ENCODE data around the gene PRKG1.

Gene PRKG1

DNA sequence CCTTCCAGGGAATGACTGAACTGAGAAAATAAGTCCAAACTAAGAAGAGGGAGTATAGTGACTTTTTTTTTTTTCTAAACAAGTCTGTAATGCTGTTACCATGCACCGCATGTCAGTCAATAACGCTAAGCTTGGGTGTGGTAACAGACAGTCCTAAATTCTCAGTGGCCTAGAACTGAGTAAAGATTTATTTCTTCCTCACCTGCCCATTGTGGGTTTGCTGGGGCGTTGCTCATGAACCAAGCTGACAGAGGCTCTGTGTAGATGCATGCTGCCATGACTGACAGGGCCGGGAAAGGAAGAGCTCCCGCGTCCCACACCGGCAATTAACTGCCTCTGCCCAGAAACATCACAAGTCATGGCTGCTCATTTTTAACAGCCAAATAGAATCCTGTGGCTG is 25.5 kb upstream of the PRKG1 start:
- TF ChIP-seq NFIC (IDR thresholded peaks at IDR 0.05) (no peak), ZBTB7A (IDR thresholded peaks at IDR 0.05; ENCODE audit: low read depth) (no peak), REST (IDR thresholded peaks at IDR 0.05; ENCODE audit: low read depth) (no peak), CEBPB (IDR thresholded peaks at IDR 0.05) (no peak), EGR1 (IDR thresholded peaks at IDR 0.05) (no peak)

GRCh38 chr10:51052163-51052562 is 22.1 kb upstream of the PRKG1 start:
- TF ChIP-seq ZBTB7A (IDR thresholded peaks at IDR 0.05; ENCODE audit: low read depth), result no peak
- TF ChIP-seq RAD21 (IDR thresholded peaks at IDR 0.05; ENCODE audit: low read depth), result no peak
- TF ChIP-seq CREB1 (IDR thresholded peaks at IDR 0.05; ENCODE audit: low read depth), result no peak
- no peak for TF ChIP-seq EGR1 (IDR thresholded peaks at IDR 0.05)
- no peak for TF ChIP-seq YY1 (IDR thresholded peaks at IDR 0.05; ENCODE audit: low read depth)
- TF ChIP-seq EP300 (IDR thresholded peaks at IDR 0.05; ENCODE audit: borderline replicate concordance), result no peak
- no peak for TF ChIP-seq REST (IDR thresholded peaks at IDR 0.05; ENCODE audit: low read depth)
- TF ChIP-seq TCF12 (IDR thresholded peaks at IDR 0.05; ENCODE audit: low read depth), result no peak

DNA sequence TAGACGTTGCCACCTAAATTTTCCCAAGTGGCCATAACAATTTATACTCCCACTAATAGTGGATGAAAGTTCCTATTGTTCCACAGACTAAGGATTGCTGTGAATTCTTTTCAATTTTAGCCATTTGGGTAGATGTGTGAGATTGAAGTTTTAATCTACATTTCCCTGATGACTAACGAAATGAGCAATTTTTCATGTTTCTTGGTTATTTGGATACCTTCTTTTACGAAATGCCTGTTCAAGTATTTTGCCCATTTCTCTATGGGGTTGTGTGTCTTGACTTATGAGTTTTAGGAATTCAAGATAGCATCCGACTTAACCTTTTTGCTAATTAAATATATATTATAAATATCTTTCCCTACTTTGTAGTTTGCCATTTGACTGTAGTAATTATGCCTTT is 16.4 kb upstream of the PRKG1 start:
- TF ChIP-seq TCF12 (IDR thresholded peaks at IDR 0.05; ENCODE audit: low read depth) (no peak), TAF1 (IDR thresholded peaks at IDR 0.05; ENCODE audit: low read depth) (no peak), CEBPB (IDR thresholded peaks at IDR 0.05) (no peak), CREB1 (IDR thresholded peaks at IDR 0.05; ENCODE audit: low read depth) (no peak), TEAD4 (IDR thresholded peaks at IDR 0.05) (no peak), EGR1 (IDR thresholded peaks at IDR 0.05) (no peak), FOXM1 (IDR thresholded peaks at IDR 0.05; ENCODE audit: borderline replicate concordance, low read depth) (no peak), MAX (IDR thresholded peaks at IDR 0.05) (no peak)

DNA sequence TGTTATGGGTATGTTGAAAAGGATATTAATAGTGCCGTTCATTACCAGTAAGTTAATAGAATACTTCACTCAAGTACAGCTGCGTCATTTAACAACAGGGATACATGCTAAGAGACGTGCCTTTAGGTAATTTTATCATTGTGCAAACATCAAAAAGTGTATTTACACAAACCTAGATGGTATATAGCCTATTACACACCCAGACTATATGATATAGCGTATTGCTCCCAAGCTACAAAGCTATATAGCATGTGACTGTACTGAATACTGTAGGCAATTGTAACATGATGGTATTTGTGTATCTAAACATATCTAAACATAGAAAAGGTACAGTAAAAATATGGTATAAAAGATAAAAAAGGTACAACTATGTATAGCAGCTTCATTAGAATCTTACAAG is 11.1 kb upstream of the PRKG1 start:
- no peak for TF ChIP-seq CREB1 (IDR thresholded peaks at IDR 0.05; ENCODE audit: low read depth)
- no peak for TF ChIP-seq CEBPB (IDR thresholded peaks at IDR 0.05)
- TF ChIP-seq ZBTB7A (IDR thresholded peaks at IDR 0.05; ENCODE audit: low read depth), result no peak
- TF ChIP-seq TCF12 (IDR thresholded peaks at IDR 0.05; ENCODE audit: low read depth), result no peak
- TF ChIP-seq EP300 (IDR thresholded peaks at IDR 0.05; ENCODE audit: borderline replicate concordance), result no peak
- no peak for TF ChIP-seq REST (IDR thresholded peaks at IDR 0.05; ENCODE audit: low read depth)
- TF ChIP-seq YY1 (IDR thresholded peaks at IDR 0.05; ENCODE audit: low read depth), result no peak
- no peak for TF ChIP-seq MAX (IDR thresholded peaks at IDR 0.05)
- no peak for TF ChIP-seq FOXM1 (IDR thresholded peaks at IDR 0.05; ENCODE audit: borderline replicate concordance, low read depth)
- no peak for TF ChIP-seq NFIC (IDR thresholded peaks at IDR 0.05)
- TF ChIP-seq, protein P1, sequence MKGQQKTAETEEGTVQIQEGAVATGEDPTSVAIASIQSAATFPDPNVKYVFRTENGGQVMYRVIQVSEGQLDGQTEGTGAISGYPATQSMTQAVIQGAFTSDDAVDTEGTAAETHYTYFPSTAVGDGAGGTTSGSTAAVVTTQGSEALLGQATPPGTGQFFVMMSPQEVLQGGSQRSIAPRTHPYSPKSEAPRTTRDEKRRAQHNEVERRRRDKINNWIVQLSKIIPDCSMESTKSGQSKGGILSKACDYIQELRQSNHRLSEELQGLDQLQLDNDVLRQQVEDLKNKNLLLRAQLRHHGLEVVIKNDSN (IDR thresholded peaks at IDR 0.05), result no peak
- no peak for TF ChIP-seq TAF1 (IDR thresholded peaks at IDR 0.05; ENCODE audit: low read depth)
- TF ChIP-seq TEAD4 (IDR thresholded peaks at IDR 0.05), result no peak
- TF ChIP-seq RAD21 (IDR thresholded peaks at IDR 0.05; ENCODE audit: low read depth), result no peak
- TF ChIP-seq EGR1 (IDR thresholded peaks at IDR 0.05), result no peak

GRCh38 chr10:51063659-51064535 is 10.4 kb upstream of the PRKG1 start:
- no peak for TF ChIP-seq NFIC (IDR thresholded peaks at IDR 0.05)
- TF ChIP-seq RAD21 (IDR thresholded peaks at IDR 0.05; ENCODE audit: low read depth), result peak; percentile 69

All from Ishikawa (cell line).